BE2C (cell line): ENCODE measurements around the gene STX18.

Experiments used
- DNase-seq: peaks from one replicate; pipeline ENCODE4 v3.0.0-alpha.2; 2020
- H3K27me3 ChIP-seq: fragments of 250-450 bp; sonication (Bioruptor Pico); 2 replicates; pipeline ENCODE4 v1.5.1; 2020; ENCODE audit warnings: mild to moderate bottlenecking
- H3K36me3 ChIP-seq: fragments of 250-450 bp; sonication (Bioruptor Pico); 2 replicates; pipeline ENCODE4 v1.5.1; 2020; ENCODE audit warnings: mild to moderate bottlenecking
- H3K4me1 ChIP-seq: fragments of 250-450 bp; sonication (Bioruptor Pico); 2 replicates; pipeline ENCODE4 v1.5.1; 2020
- H3K4me3 ChIP-seq: 2 replicates; pipeline ENCODE4 v1.5.1; 2011; ENCODE audit warnings: low read depth, low read length
- H3K9me3 ChIP-seq: fragments of 250-450 bp; sonication (Bioruptor Pico); 2 replicates; pipeline ENCODE4 v1.5.1; 2020
- TF ChIP-seq, protein P1 (sequence below): IDR thresholded peaks from 2 replicates; pipeline ENCODE4 v1.5.1; 2012; ENCODE audit warnings: mild to moderate bottlenecking, low read depth, low read length

Gene STX18

DNA sequence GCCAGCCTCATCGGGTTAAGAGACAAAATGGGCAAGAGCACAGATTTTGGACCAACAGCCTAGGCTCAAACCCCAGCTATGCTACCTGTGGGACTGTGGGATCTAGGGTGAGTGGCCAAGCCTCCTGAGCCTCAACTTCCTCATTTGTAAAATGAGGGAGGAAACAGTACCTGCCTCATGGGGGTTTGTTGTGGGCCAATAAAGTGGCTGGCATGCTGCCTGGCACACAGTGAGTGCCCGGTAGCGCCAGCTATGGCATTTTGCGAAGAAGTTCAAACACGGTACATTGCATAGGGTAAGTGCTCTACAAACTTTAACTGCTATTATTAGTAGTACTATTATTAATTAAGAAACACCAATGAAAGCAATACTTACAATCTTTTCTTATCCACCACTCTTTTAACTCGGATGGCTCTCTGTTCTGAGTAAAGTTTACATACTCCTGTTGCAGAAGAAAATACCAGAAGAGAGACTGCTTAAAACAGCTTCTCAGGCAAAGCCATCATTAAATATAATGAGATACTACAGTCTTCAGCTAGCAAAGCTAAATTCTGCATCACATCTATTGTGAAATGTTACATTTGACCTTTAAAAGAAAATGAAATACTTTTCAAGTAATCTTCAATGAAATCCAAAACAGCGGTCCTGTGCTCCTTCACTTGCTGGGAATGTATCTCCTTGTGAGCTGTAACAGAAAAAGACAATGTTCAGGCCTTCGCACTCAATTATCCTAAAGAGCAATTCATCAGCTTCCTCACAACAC is 84.9 kb downstream of the STX18 start:
- H3K4me1 ChIP-seq: peaks cover 13% of the 10 kb centered on the region
- DNase-seq: no peak
- TF ChIP-seq, protein P1, sequence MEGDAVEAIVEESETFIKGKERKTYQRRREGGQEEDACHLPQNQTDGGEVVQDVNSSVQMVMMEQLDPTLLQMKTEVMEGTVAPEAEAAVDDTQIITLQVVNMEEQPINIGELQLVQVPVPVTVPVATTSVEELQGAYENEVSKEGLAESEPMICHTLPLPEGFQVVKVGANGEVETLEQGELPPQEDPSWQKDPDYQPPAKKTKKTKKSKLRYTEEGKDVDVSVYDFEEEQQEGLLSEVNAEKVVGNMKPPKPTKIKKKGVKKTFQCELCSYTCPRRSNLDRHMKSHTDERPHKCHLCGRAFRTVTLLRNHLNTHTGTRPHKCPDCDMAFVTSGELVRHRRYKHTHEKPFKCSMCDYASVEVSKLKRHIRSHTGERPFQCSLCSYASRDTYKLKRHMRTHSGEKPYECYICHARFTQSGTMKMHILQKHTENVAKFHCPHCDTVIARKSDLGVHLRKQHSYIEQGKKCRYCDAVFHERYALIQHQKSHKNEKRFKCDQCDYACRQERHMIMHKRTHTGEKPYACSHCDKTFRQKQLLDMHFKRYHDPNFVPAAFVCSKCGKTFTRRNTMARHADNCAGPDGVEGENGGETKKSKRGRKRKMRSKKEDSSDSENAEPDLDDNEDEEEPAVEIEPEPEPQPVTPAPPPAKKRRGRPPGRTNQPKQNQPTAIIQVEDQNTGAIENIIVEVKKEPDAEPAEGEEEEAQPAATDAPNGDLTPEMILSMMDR: no peak
- H3K27me3 ChIP-seq: no peaks in the 10 kb centered on the region
- H3K36me3 ChIP-seq: peaks cover 16% of the 10 kb centered on the region
- no peaks in the 10 kb centered on the region for H3K9me3 ChIP-seq
- H3K4me3 ChIP-seq: no peak overlapping the region

DNA sequence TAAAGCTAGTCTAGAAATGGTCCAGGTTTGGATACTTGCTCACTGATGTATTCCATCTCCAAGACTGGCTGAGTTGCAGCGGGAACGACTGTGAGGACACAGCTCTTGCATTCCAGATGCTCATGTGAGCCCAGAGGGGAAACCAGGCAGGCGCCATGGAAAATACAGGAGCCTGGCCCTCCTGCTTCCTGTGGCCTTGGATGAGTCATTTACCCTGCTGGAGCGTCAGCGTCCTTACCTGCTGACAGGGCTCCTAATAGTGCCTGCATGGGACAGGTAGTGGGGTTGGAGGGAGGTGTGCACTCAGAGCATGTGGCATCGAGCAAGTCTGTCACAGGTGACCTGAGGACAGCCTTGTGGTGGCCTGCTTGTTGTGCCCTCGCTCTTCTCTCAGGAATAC is 85.5 kb downstream of the STX18 start:
- H3K27me3 ChIP-seq: no peaks in the 10 kb centered on the region
- peak; percentile 29 for DNase-seq
- H3K4me3 ChIP-seq: no peak overlapping the region
- no peaks in the 10 kb centered on the region for H3K9me3 ChIP-seq
- peaks cover 6% of the 10 kb centered on the region for H3K4me1 ChIP-seq
- H3K36me3 ChIP-seq: peaks cover 16% of the 10 kb centered on the region
- TF ChIP-seq, protein P1: no peak

DNA sequence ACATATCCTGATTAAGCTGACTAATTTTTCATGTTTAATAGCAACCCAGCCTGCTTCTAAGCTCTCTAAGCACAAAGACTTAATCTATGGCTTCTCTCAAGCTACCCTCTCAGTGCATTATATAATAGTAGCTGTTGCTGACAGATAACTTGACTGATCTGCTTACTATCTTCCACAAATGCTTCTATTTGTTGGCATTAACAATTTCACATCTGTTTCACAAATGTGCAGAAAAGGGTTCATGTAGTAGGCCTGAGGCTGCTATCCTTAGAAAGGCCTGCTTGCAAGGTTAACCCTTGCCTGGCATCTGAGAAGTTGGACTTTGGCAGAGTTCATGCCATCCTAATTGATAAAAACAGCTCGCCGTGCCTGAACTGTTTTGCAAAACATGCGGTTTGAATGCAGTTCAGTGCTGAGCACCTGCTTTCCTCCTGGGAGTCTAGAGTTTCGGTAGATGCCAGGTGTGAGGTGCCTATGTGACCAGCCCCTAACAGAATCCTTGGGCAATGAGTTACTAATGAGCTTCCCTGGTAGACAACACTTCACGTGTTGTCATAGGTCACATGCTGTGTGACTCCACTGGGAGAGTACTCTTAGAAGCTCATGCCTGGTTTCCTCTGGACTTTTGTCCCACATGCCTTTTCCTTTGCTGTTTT is 86.5 kb downstream of the STX18 start:
- Histone ChIP-seq H3K4me3 (no peak overlapping the region), H3K36me3 (peaks cover 16% of the 10 kb centered on the region), H3K27me3 (no peaks in the 10 kb centered on the region), H3K4me1 (0 out of 2 replicates have a peak, but pooled peaks cover 2% of the 10 kb centered on the region), H3K9me3 (no peaks in the 10 kb centered on the region)
- TF ChIP-seq, protein P1: no peak
- DNase-seq: no peak

DNA sequence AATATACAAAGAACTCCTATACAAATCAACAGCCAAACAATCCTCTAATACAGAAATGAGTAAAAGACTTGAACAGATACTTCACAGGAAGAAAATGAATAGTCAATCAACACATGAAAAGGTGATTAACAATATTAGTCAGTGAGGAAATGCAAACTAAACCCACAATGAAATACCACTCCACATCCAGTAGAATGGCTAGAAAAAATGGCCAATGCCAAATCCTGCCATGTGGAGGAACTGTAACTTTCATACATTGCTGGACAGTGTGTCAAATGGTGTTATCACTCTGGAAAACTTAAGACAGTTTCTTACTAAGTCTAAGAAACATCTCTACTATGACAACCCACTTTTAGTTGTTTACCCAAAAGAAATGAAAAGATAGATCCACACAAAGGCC is 95.4 kb downstream of the STX18 start:
- Histone ChIP-seq H3K27me3 (no peaks in the 10 kb centered on the region), H3K4me1 (no peaks in the 10 kb centered on the region; the same call in 1 of the 2 replicates), H3K9me3 (no peaks in the 10 kb centered on the region), H3K36me3 (no peaks in the 10 kb centered on the region; the same call in 1 of the 2 replicates), H3K4me3 (no peak overlapping the region)
- no peak for DNase-seq
- TF ChIP-seq, protein P1: no peak

DNA sequence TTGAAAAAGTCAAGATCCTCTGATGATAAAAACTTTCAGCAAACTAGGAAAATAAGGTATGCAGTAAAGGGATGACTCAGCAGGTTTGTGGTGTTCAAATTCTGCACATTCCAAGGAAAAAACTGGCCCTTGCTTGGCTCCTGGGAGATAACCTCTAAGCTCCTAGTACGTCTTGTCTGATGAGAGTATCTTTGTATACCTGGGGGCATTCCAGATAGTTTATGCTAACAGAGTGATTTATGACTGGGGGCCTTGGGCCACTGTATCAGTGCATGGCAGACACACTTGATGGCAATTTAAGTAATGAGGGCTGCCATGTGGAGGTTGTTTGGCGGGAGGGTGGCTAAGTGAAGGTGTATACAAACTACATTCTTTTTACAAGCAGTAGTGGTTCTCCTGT is 98.0 kb downstream of the STX18 start:
- H3K36me3 ChIP-seq: no peaks in the 10 kb centered on the region; the same call in 1 of the 2 replicates
- no peaks in the 10 kb centered on the region for H3K27me3 ChIP-seq
- H3K4me3 ChIP-seq: no peak overlapping the region
- TF ChIP-seq, protein P1: no peak
- no peaks in the 10 kb centered on the region; the same call in 1 of the 2 replicates for H3K4me1 ChIP-seq
- DNase-seq: no peak
- H3K9me3 ChIP-seq: no peaks in the 10 kb centered on the region
